Small intestine (tissue), 7 donors: ENCODE measurements around the gene SPTBN2. TPM values are rescaled to one million over a fixed set of nuclear protein-coding genes. Genes with fewer than 3 reads are reported as not detected.

Experiments
- DNase-seq, 2 donors: peaks; one replicate each; pipeline versions ENCODE4 v3.0.0 to v3.0.0-alpha.2; 2013
- FAIRE-seq: peaks from 2 replicates; lab custom pipeline; 2012; peaks lifted over from hg19 to GRCh38; lab: Jason Lieb, UNC
- H3K27ac ChIP-seq, 3 donors: one replicate each; pipeline ENCODE4 v1.5.1; 2013; ENCODE audit warnings: low read length in 2 of 3, mild to moderate bottlenecking in 2 of 3, control low read depth in 1 of 3, inconsistent platforms in 1 of 3, low read depth in 1 of 3, moderate library complexity in 1 of 3
- H3K27me3 ChIP-seq, 3 donors: one replicate each; pipeline ENCODE4 v1.6.1; 2013; ENCODE audit warnings: low read length in 3 of 3, inconsistent platforms in 1 of 3; ENCODE audit not compliant: control insufficient read depth in 3 of 3, insufficient read depth in 3 of 3
- H3K36me3 ChIP-seq, 3 donors: one replicate each; pipeline ENCODE4 v1.6.1; 2013; ENCODE audit warnings: low read length in 3 of 3, inconsistent platforms in 1 of 3, low read depth in 1 of 3, mild to moderate bottlenecking in 1 of 3, moderate library complexity in 1 of 3; ENCODE audit not compliant: control insufficient read depth in 3 of 3, insufficient read depth in 2 of 3
- H3K4me1 ChIP-seq, 3 donors: one replicate each; pipeline ENCODE4 v1.6.1; 2013; ENCODE audit warnings: low read length in 2 of 3, inconsistent platforms in 1 of 3, low read depth in 1 of 3, mild to moderate bottlenecking in 1 of 3, moderate library complexity in 1 of 3; ENCODE audit not compliant: control insufficient read depth in 3 of 3, insufficient read depth in 2 of 3
- H3K4me3 ChIP-seq, 3 donors: one replicate each; pipeline ENCODE4 v1.5.1; 2013; ENCODE audit warnings: low read length in 3 of 3, control low read depth in 1 of 3, inconsistent platforms in 1 of 3, low read depth in 1 of 3, mild to moderate bottlenecking in 1 of 3, moderate library complexity in 1 of 3
- H3K9me3 ChIP-seq, 2 donors: one replicate each; pipeline ENCODE4 v1.6.1; 2013; ENCODE audit warnings: low read depth in 1 of 2, low read length in 1 of 2; ENCODE audit not compliant: control insufficient read depth in 2 of 2, insufficient read depth in 1 of 2
- WGBS, 3 donors: extraction: QIAGEN DNeasy Blood & Tissue Kit; methylation state at CpG; one replicate each; pipeline ENCODE4 v1.1.7; 2013; 5-methylcytosine and 5-hydroxymethylcytosine counted together
- polyA plus RNA-seq, 4 donors: library from polyadenylated mRNA; stranded (reverse) in 3 of 4; unstranded in 1 of 4; fragments of 200-250 nt in 3 of 4; fragments of 120-200 nt in 1 of 4; gene quantifications; one replicate each; pipeline versions ENCODE4 v1.2.1 to v1.2.3, GENCODE V29; 2013
- donor health status: healthy with polysubstance abuse.
- donor health status: control.
- donor health status: control.
- donor health status: Bipolar disorder and iron deficiency.
- donor health status: healthy.

The SPTBN2 gene
- polyA plus RNA-seq, 4 donors, result 0.27 to 5.0 (median 2.8) TPM

- Histone ChIP-seq H3K36me3 (peaks cover 0 to 27% (median 0%) of the 10 kb centered on the region in 3 donors), H3K4me1 (no peaks in the 10 kb centered on the region), H3K27ac (no peak overlapping the region), H3K9me3 (no peaks in the 10 kb centered on the region), H3K27me3 (no peaks in the 10 kb centered on the region), H3K4me3 (no peak overlapping the region)
- 88 to 94% (median 93%) methylated on average over 33 of the region's 33 CpGs for WGBS, 3 donors
- DNase-seq (no peak), FAIRE-seq (no peak)
Measured at GRCh38 chr11:66686801-66687750, 41.9 kb downstream of the SPTBN2 start.

- no peaks in the 10 kb centered on the region for H3K4me1 ChIP-seq
- WGBS, 3 donors, result 90 to 91% (median 91%) methylated on average over 15 of the region's 15 CpGs
- FAIRE-seq, result no peak
- no peak overlapping the region for H3K27ac ChIP-seq
- peaks cover 0 to 21% (median 0%) of the 10 kb centered on the region in 3 donors for H3K36me3 ChIP-seq
- no peak overlapping the region for H3K4me3 ChIP-seq
- H3K27me3 ChIP-seq, result no peaks in the 10 kb centered on the region
- DNase-seq, result no peak
- H3K9me3 ChIP-seq, result peaks cover 0 to under 1% of the 10 kb centered on the region in 2 donors
Measured at GRCh38 chr11:66686100-66686785, 42.8 kb downstream of the SPTBN2 start.

GRCh38 chr11:66685276-66686099, 43.5 kb downstream of the SPTBN2 start:
- Histone ChIP-seq H3K4me1 (no peaks in the 10 kb centered on the region), H3K27me3 (no peaks in the 10 kb centered on the region), H3K27ac (no peak overlapping the region), H3K4me3 (no peak overlapping the region), H3K9me3 (peaks cover 0 to 3% of the 10 kb centered on the region in 2 donors), H3K36me3 (peaks cover 0 to 19% (median 0%) of the 10 kb centered on the region in 3 donors)
- 74 to 84% (median 84%) methylated on average over 27 of the region's 27 CpGs for WGBS, 3 donors
- DNase-seq (no peak), FAIRE-seq (no peak)

- Histone ChIP-seq H3K9me3 (peaks cover 0 to 3% of the 10 kb centered on the region in 2 donors), H3K4me1 (no peaks in the 10 kb centered on the region), H3K27ac (no peak overlapping the region), H3K4me3 (no peak overlapping the region), H3K36me3 (peaks cover 0 to 15% (median 0%) of the 10 kb centered on the region in 3 donors), H3K27me3 (no peaks in the 10 kb centered on the region)
- DNase-seq (no peak), FAIRE-seq (no peak)
- WGBS, 3 donors, result 91 to 95% (median 93%) methylated on average over 2 of the region's 2 CpGs
Measured at GRCh38 chr11:66684635-66685034, 44.4 kb downstream of the SPTBN2 start.

DNA sequence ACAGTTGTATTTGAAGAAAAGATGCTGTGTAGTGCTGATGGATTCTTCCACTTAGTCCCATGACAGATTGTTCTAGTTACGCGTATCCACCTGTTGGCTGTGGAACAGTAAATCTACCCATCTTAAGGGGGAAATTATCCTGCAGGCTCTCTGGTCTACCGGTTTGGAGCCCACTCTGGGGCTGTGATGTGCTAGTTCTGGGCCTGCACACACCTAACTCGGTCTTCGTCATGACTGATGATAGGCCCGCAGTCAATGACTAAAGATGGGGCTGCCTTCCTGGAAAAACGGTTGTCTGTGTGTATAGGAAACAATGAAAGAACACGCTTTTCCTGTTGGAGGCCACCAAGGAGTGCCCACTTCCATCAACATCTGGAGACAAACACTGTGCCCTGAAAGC, 45.1 kb downstream of the SPTBN2 start:
- no peak for FAIRE-seq
- Histone ChIP-seq H3K36me3 (peaks cover 0 to 13% (median 0%) of the 10 kb centered on the region in 3 donors), H3K27ac (no peak overlapping the region), H3K4me3 (no peak overlapping the region), H3K9me3 (peaks cover 0 to 3% of the 10 kb centered on the region in 2 donors), H3K27me3 (no peaks in the 10 kb centered on the region), H3K4me1 (no peaks in the 10 kb centered on the region)
- DNase-seq, result no peak
- 83 to 88% (median 85%) methylated on average over 8 of the region's 8 CpGs for WGBS, 3 donors

- Histone ChIP-seq H3K9me3 (peaks cover 0 to 3% of the 10 kb centered on the region in 2 donors), H3K27ac (no peak overlapping the region), H3K4me3 (no peak overlapping the region), H3K4me1 (peaks cover 4 to 11% (median 5%) of the 10 kb centered on the region in 3 donors), H3K36me3 (peaks cover 0 to 5% (median 0%) of the 10 kb centered on the region in 3 donors), H3K27me3 (no peaks in the 10 kb centered on the region)
- 83 to 88% (median 88%) methylated on average over 7 of the region's 7 CpGs for WGBS, 3 donors
- no peak for FAIRE-seq
- DNase-seq, result no peak
Measured at GRCh38 chr11:66680966-66681645, 47.9 kb downstream of the SPTBN2 start.

- DNase-seq, result peak; percentile 94 to 97
Measured at GRCh38 chr11:66677599-66678375, 51.2 kb downstream of the SPTBN2 start, which contains the start of gene RBM4B. Gene RBM4B (minus strand): TSS chr11:66677887. CDS start chr11:66677079, 808 bp downstream.

More at GRCh38 chr11:66677599-66678375, 51.2 kb downstream of the SPTBN2 start, which contains the start of gene RBM4B:
- H3K4me1 ChIP-seq, result peaks cover 9 to 25% (median 12%) of the 10 kb centered on the region in 3 donors
- peak within 1 kb of the TSS; percentile 92 to 95 (median 93) for H3K27ac ChIP-seq
- H3K4me3 ChIP-seq, result peak within 1 kb of the TSS; percentile 49 to 79 (median 74)
- WGBS, 3 donors, result 0 to 1% (median 0%) methylated on average over 45 to 61 of the region's 61 CpGs
- no peak for FAIRE-seq
- no peaks in the 10 kb centered on the region for H3K27me3 ChIP-seq
- H3K9me3 ChIP-seq, result peaks cover 0 to 3% of the 10 kb centered on the region in 2 donors
- peaks cover 0 to 7% (median 0%) of the 10 kb centered on the region in 3 donors for H3K36me3 ChIP-seq
